ENCODE measurements around the gene SLC7A6OS. TPM values are rescaled to one million over a fixed set of nuclear protein-coding genes. Genes with fewer than 3 reads are reported as not detected.

SLC7A6OS gene
- total RNA-seq, 1 donor from 2014 or later, result 11.0 TPM

DNA sequence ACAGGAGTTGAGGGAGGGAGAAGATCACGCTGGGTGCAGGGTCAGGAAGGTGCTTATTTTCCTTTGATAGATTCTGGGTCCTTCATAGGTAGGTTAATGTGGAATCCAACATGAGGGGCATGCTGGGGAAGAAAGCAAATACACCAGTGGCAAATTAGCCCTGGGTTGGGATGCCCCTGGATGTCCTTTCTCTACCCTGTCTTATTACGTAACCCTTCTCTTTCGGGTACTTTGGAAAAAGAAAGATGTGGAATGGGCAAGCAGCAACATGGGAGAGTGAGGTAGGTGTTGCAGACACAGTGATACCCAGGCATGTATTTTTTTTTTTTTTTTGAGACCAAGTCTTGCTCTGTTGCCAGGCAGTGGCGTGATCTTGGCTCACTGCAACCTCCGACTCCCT lies 37.3 kb downstream of the SLC7A6OS start:
- H3K36me3 ChIP-seq (ENCODE audit: control insufficient read depth in 3 of 3, insufficient read depth in 3 of 3, low read length in 3 of 3), result peaks cover 9 to 22% (median 19%) of the 10 kb centered on the region in 3 donors
- no peaks in the 10 kb centered on the region for H3K27me3 ChIP-seq (ENCODE audit: control insufficient read depth in 3 of 3, insufficient read depth in 3 of 3, low read length in 3 of 3)
- H3K4me1 ChIP-seq (ENCODE audit: control insufficient read depth in 3 of 3, insufficient read depth in 3 of 3, low read length in 3 of 3), result peaks cover 49 to 75% (median 56%) of the 10 kb centered on the region in 3 donors
- H3K27ac ChIP-seq (ENCODE audit: low read depth, low read length), result peak overlapping the region; percentile 87
- H3K4me3 ChIP-seq (ENCODE audit: low read length in 3 of 3), result peak overlapping the region in 1 of 3 donors; percentile 8
- no peaks in the 10 kb centered on the region for H3K9me3 ChIP-seq (ENCODE audit: control insufficient read depth in 3 of 3, low read length in 3 of 3)
- H3K9ac ChIP-seq (ENCODE audit: low read depth in 1 of 3, low read length in 3 of 3), result peak overlapping the region in 1 of 3 donors; percentile 6

GRCh38 chr16:68272507-68273209 lies 38.1 kb downstream of the SLC7A6OS start:
- peak overlapping the region in 2 of 3 donors; percentile 6 to 34 for H3K9ac ChIP-seq (ENCODE audit: low read depth in 1 of 3, low read length in 3 of 3)
- no peaks in the 10 kb centered on the region for H3K9me3 ChIP-seq (ENCODE audit: control insufficient read depth in 3 of 3, low read length in 3 of 3)
- H3K36me3 ChIP-seq (ENCODE audit: control insufficient read depth in 3 of 3, insufficient read depth in 3 of 3, low read length in 3 of 3), result peaks cover 9 to 22% (median 19%) of the 10 kb centered on the region in 3 donors
- H3K27ac ChIP-seq (ENCODE audit: low read depth, low read length), result peak overlapping the region; percentile 87
- H3K4me1 ChIP-seq (ENCODE audit: control insufficient read depth in 3 of 3, insufficient read depth in 3 of 3, low read length in 3 of 3), result peaks cover 55 to 81% (median 62%) of the 10 kb centered on the region in 3 donors
- no peaks in the 10 kb centered on the region for H3K27me3 ChIP-seq (ENCODE audit: control insufficient read depth in 3 of 3, insufficient read depth in 3 of 3, low read length in 3 of 3)
- H3K4me3 ChIP-seq (ENCODE audit: low read length in 3 of 3), result peak overlapping the region in 1 of 3 donors; percentile 8

DNA sequence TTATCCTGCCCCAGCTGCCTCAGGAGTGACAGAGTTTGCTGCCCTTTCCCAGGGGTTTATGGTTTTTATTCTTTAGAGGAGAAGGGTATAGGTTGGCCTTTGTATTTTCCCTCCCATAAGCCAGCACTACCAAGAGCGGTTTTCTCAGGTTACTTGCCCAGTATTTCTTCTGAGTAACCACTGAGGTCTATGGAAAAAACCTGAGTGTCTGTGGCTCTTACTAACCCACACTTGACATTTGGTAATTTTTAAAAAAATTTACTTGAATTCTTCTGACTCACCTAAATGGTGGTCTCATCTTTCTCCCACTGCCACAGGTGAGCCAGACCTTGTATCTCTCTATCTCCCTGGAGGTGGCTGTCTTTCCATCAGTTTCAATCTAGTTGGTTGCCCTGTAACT lies 40.4 kb downstream of the SLC7A6OS start:
- no peak overlapping the region for H3K4me3 ChIP-seq (ENCODE audit: low read length in 3 of 3)
- H3K4me1 ChIP-seq (ENCODE audit: control insufficient read depth in 3 of 3, insufficient read depth in 3 of 3, low read length in 3 of 3), result peaks cover 51 to 77% (median 61%) of the 10 kb centered on the region in 3 donors
- peak overlapping the region; percentile 22 to 57 (median 40) for H3K9ac ChIP-seq (ENCODE audit: low read depth in 1 of 3, low read length in 3 of 3)
- peak overlapping the region; percentile 54 for H3K27ac ChIP-seq (ENCODE audit: low read depth, low read length)
- no peaks in the 10 kb centered on the region for H3K9me3 ChIP-seq (ENCODE audit: control insufficient read depth in 3 of 3, low read length in 3 of 3)
- no peaks in the 10 kb centered on the region for H3K27me3 ChIP-seq (ENCODE audit: control insufficient read depth in 3 of 3, insufficient read depth in 3 of 3, low read length in 3 of 3)
- peaks cover 9 to 22% (median 19%) of the 10 kb centered on the region in 3 donors for H3K36me3 ChIP-seq (ENCODE audit: control insufficient read depth in 3 of 3, insufficient read depth in 3 of 3, low read length in 3 of 3)

- peak overlapping the region in 2 of 3 donors; percentile 40 to 57 for H3K9ac ChIP-seq (ENCODE audit: low read depth in 1 of 3, low read length in 3 of 3)
- no peak overlapping the region for H3K4me3 ChIP-seq (ENCODE audit: low read length in 3 of 3)
- H3K9me3 ChIP-seq (ENCODE audit: control insufficient read depth in 3 of 3, low read length in 3 of 3), result no peaks in the 10 kb centered on the region
- peaks cover 51 to 79% (median 62%) of the 10 kb centered on the region in 3 donors for H3K4me1 ChIP-seq (ENCODE audit: control insufficient read depth in 3 of 3, insufficient read depth in 3 of 3, low read length in 3 of 3)
- peaks cover 7 to 19% (median 16%) of the 10 kb centered on the region in 3 donors for H3K36me3 ChIP-seq (ENCODE audit: control insufficient read depth in 3 of 3, insufficient read depth in 3 of 3, low read length in 3 of 3)
- H3K27me3 ChIP-seq (ENCODE audit: control insufficient read depth in 3 of 3, insufficient read depth in 3 of 3, low read length in 3 of 3), result no peaks in the 10 kb centered on the region
- peak overlapping the region; percentile 54 for H3K27ac ChIP-seq (ENCODE audit: low read depth, low read length)
These were observed 41.0 kb downstream of the SLC7A6OS start for GRCh38 chr16:68269793-68270192.

- peak overlapping the region in 2 of 3 donors; percentile 5 to 40 for H3K9ac ChIP-seq (ENCODE audit: low read depth in 1 of 3, low read length in 3 of 3)
- peaks cover 40 to 73% (median 49%) of the 10 kb centered on the region in 3 donors for H3K4me1 ChIP-seq (ENCODE audit: control insufficient read depth in 3 of 3, insufficient read depth in 3 of 3, low read length in 3 of 3)
- peak overlapping the region in 2 of 3 donors; percentile 6 to 26 for H3K4me3 ChIP-seq (ENCODE audit: low read length in 3 of 3)
- H3K9me3 ChIP-seq (ENCODE audit: control insufficient read depth in 3 of 3, low read length in 3 of 3), result no peaks in the 10 kb centered on the region
- no peaks in the 10 kb centered on the region for H3K27me3 ChIP-seq (ENCODE audit: control insufficient read depth in 3 of 3, insufficient read depth in 3 of 3, low read length in 3 of 3)
- peak overlapping the region; percentile 54 for H3K27ac ChIP-seq (ENCODE audit: low read depth, low read length)
- peaks cover 0 to 5% (median under 1%) of the 10 kb centered on the region in 3 donors for H3K36me3 ChIP-seq (ENCODE audit: control insufficient read depth in 3 of 3, insufficient read depth in 3 of 3, low read length in 3 of 3)
These were observed 42.9 kb downstream of the SLC7A6OS start for GRCh38 chr16:68267612-68268405.

DNA sequence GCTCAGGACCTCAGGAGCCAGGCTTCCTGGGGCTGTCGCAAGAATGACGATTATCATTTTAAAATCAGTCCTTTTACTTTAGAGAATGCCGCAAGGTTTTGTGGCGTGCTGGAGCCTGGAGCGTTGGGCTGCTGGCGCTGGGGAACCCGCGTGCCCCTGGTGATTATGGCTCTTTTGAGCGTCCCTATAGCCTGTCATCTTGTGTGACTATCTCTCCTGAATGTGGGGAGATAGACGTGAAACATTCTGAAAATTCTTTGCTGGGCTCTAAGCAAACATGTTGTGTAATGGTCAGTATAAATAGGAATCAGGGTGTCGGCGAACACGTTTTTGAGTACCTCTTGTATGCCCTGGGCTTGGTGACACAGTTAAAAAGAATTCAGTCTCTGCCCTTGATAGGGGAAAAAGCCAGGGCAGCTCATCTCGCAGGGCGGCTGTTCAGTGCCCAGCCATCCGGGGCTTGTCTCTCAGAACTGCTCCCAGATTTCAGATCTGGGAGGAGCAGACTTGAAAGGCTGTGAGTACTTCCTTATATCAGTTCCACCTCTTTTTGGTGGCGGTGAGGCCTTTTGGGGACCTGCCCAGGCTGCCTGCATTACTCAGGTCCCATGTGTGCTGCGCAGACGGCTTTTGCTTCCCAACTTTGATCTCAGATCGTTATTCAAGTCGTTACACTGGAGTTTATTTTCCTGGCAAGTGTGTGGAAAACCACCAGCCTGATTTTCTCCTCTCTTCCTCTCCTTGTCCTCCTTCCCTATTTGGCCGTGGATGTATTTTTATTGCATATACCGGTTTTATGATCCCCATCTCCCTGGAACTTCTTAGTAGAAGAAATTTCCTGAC lies 45.4 kb downstream of the SLC7A6OS start:
- Histone ChIP-seq H3K9ac (ENCODE audit: low read depth in 1 of 3, low read length in 3 of 3) (peak overlapping the region; percentile 94 to 99 (median 97)), H3K27ac (ENCODE audit: low read depth, low read length) (peak overlapping the region; percentile 98), H3K4me1 (ENCODE audit: control insufficient read depth in 3 of 3, insufficient read depth in 3 of 3, low read length in 3 of 3) (peaks cover 40 to 68% (median 46%) of the 10 kb centered on the region in 3 donors), H3K36me3 (ENCODE audit: control insufficient read depth in 3 of 3, insufficient read depth in 3 of 3, low read length in 3 of 3) (peaks cover 8 to 10% (median 9%) of the 10 kb centered on the region in 3 donors), H3K27me3 (ENCODE audit: control insufficient read depth in 3 of 3, insufficient read depth in 3 of 3, low read length in 3 of 3) (no peaks in the 10 kb centered on the region), H3K9me3 (ENCODE audit: control insufficient read depth in 3 of 3, low read length in 3 of 3) (no peaks in the 10 kb centered on the region), H3K4me3 (ENCODE audit: low read length in 3 of 3) (peak overlapping the region; percentile 90 to 98 (median 95))

GRCh38 chr16:68264128-68265077 lies 46.3 kb downstream of the SLC7A6OS start, which contains the start of gene SLC7A6:
Gene SLC7A6, plus strand, starts transcription at chr16:68264526. Its CDS starts 10,201 bp downstream, at chr16:68274727.
- Histone ChIP-seq H3K4me3 (ENCODE audit: low read length in 3 of 3) (peak within 1 kb of the TSS; percentile 90 to 98 (median 95)), H3K9me3 (ENCODE audit: control insufficient read depth in 3 of 3, low read length in 3 of 3) (no peaks in the 10 kb centered on the region)

DNA sequence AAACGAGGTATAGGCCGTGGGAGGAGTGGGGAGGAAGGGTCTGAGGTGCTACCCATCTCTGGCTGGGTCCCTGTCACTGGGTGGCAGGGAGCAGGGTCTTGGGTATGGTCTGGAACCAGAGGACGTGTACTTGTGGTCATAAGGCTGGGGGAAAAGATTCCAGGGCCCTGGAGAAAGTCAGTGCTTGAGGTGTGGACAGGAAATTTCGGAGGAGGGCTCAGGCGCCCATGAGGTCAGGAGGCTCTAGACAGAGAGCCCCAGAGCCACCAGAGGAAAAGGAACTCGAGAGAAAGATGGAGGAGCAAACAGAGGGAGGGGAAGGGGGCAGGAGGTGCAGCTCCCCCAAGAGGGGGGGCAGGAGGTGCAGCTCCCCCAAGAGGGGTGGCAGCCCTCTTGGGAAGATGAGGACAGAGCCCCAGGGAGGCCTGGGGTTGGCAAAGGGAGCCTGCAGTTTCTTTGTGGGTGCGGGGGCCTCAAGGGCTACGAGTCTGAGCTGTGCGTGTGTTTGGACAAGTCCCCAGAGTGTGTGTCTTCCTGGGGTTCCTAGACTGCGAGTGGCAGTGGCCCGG lies 47.1 kb downstream of the SLC7A6OS start:
- H3K9me3 ChIP-seq (ENCODE audit: control insufficient read depth in 3 of 3, low read length in 3 of 3), result no peaks in the 10 kb centered on the region
- peaks cover 23% of the 10 kb centered on the region in 3 donors for H3K36me3 ChIP-seq (ENCODE audit: control insufficient read depth in 3 of 3, insufficient read depth in 3 of 3, low read length in 3 of 3)
- H3K9ac ChIP-seq (ENCODE audit: low read depth in 1 of 3, low read length in 3 of 3), result peak overlapping the region; percentile 70 to 97 (median 92)
- peak overlapping the region; percentile 48 to 98 (median 95) for H3K4me3 ChIP-seq (ENCODE audit: low read length in 3 of 3)
- H3K27me3 ChIP-seq (ENCODE audit: control insufficient read depth in 3 of 3, insufficient read depth in 3 of 3, low read length in 3 of 3), result no peaks in the 10 kb centered on the region
- peaks cover 51 to 73% (median 56%) of the 10 kb centered on the region in 3 donors for H3K4me1 ChIP-seq (ENCODE audit: control insufficient read depth in 3 of 3, insufficient read depth in 3 of 3, low read length in 3 of 3)
- peak overlapping the region; percentile 98 for H3K27ac ChIP-seq (ENCODE audit: low read depth, low read length)

More at GRCh38 chr16:68264128-68265077, 46.3 kb downstream of the SLC7A6OS start, which contains the start of gene SLC7A6:
- H3K27ac ChIP-seq (ENCODE audit: low read depth, low read length), result peak within 1 kb of the TSS; percentile 98
- H3K27me3 ChIP-seq (ENCODE audit: control insufficient read depth in 3 of 3, insufficient read depth in 3 of 3, low read length in 3 of 3), result no peaks in the 10 kb centered on the region
- peaks cover 17 to 19% (median 18%) of the 10 kb centered on the region in 3 donors for H3K36me3 ChIP-seq (ENCODE audit: control insufficient read depth in 3 of 3, insufficient read depth in 3 of 3, low read length in 3 of 3)
- H3K9ac ChIP-seq (ENCODE audit: low read depth in 1 of 3, low read length in 3 of 3), result peak within 1 kb of the TSS; percentile 94 to 99 (median 97)
- H3K4me1 ChIP-seq (ENCODE audit: control insufficient read depth in 3 of 3, insufficient read depth in 3 of 3, low read length in 3 of 3), result peaks cover 45 to 69% (median 49%) of the 10 kb centered on the region in 3 donors
